ENCODE measurements around the gene CTAGE9. TPM values are rescaled to one million over a fixed set of nuclear protein-coding genes. Genes with fewer than 3 reads are reported as not detected.

The CTAGE9 gene
- total RNA-seq, 1 donor from 2014 or later = not detected

DNA sequence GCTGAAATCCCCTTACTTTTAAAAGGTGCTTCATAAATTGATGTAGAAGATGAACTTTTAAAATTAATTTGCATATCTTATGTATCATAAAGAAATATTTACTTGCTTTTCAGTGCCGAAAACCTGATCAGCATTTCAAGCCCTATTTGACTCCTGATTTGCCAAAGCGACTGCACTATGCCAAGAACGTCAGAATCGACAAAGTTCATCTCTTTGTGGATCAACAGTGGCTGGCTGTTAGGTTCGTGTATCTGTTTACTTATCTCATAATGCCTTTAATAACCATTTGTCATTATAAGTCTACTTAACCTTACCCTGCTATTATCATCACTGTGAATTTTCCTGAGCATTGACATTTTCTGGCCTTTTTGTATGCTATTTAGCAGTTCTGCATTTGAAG lies 17.4 kb downstream of the CTAGE9 start:
- no peak overlapping the region for H3K4me3 Mint-ChIP-seq (ENCODE audit: unreplicated experiment)

DNA sequence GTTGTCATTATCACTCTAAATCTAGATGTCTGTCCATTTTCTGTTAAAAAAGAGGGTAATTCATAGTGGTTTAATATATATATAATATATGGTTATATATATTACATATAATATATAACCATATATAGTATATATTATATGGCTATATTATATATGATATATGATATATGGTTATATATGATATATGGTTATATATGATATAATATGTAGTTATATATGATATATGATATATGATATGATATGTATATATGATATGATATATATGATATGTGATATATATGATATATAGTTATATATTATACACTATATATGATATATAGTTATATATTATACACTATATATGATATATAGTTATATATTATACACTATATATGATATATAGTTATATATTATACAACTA lies 18.2 kb downstream of the CTAGE9 start:
- no peak for TF ChIP-seq CTCF (IDR thresholded peaks at IDR 0.05; ENCODE audit: partially characterized antibody, unreplicated experiment)
- H3K4me1 Mint-ChIP-seq (ENCODE audit: low read depth, unreplicated experiment) = peaks cover 2% of the 10 kb centered on the region
- DNase-seq = no peak
- H3K9me3 Mint-ChIP-seq (ENCODE audit: unreplicated experiment) = no peaks in the 10 kb centered on the region
- H3K36me3 Mint-ChIP-seq (ENCODE audit: unreplicated experiment) = no peaks in the 10 kb centered on the region
- H3K27ac Mint-ChIP-seq (ENCODE audit: unreplicated experiment) = no peak overlapping the region
- H3K27me3 Mint-ChIP-seq (ENCODE audit: unreplicated experiment) = peaks cover 1% of the 10 kb centered on the region
- no peak overlapping the region for H3K4me3 Mint-ChIP-seq (ENCODE audit: unreplicated experiment)

More for the DNA sequence above, 17.4 kb downstream of the CTAGE9 start:
- no peak for DNase-seq
- Mint-ChIP-seq H3K36me3 (ENCODE audit: unreplicated experiment) (no peaks in the 10 kb centered on the region), H3K4me1 (ENCODE audit: low read depth, unreplicated experiment) (peaks cover 2% of the 10 kb centered on the region), H3K27me3 (ENCODE audit: unreplicated experiment) (peaks cover 1% of the 10 kb centered on the region), H3K27ac (ENCODE audit: unreplicated experiment) (no peak overlapping the region), H3K9me3 (ENCODE audit: unreplicated experiment) (no peaks in the 10 kb centered on the region)
- no peak for TF ChIP-seq CTCF (IDR thresholded peaks at IDR 0.05; ENCODE audit: partially characterized antibody, unreplicated experiment)

GRCh38 chr6:131692031-131692430 lies 18.8 kb downstream of the CTAGE9 start:
- H3K9me3 Mint-ChIP-seq (ENCODE audit: unreplicated experiment) = no peaks in the 10 kb centered on the region
- H3K27me3 Mint-ChIP-seq (ENCODE audit: unreplicated experiment) = peaks cover 1% of the 10 kb centered on the region
- H3K27ac Mint-ChIP-seq (ENCODE audit: unreplicated experiment) = no peak overlapping the region
- H3K36me3 Mint-ChIP-seq (ENCODE audit: unreplicated experiment) = no peaks in the 10 kb centered on the region
- no peak overlapping the region for H3K4me3 Mint-ChIP-seq (ENCODE audit: unreplicated experiment)
- peaks cover 2% of the 10 kb centered on the region for H3K4me1 Mint-ChIP-seq (ENCODE audit: low read depth, unreplicated experiment)
- TF ChIP-seq CTCF (IDR thresholded peaks at IDR 0.05; ENCODE audit: partially characterized antibody, unreplicated experiment) = no peak
- DNase-seq = no peak

DNA sequence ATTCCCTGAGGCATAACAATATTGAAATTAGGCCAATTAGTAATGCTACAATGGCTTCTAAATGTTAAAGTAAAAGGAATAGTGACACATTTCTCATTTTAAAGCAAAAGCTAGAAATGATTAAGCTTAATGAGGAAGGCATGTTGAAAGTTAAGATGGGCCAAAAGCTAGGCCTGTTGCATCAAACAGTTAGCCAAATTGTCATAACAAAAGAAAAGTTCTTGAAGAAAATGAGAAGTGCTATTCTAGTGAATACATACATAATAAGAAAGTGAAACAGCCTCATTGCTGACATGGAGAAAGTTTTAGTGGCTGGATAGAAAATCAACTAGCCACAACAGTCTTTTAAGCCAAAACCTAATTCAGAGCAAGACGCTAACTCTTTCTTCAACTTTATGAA lies 22.5 kb downstream of the CTAGE9 start:
- Mint-ChIP-seq H3K9me3 (ENCODE audit: unreplicated experiment) (no peaks in the 10 kb centered on the region), H3K27ac (ENCODE audit: unreplicated experiment) (no peak overlapping the region), H3K36me3 (ENCODE audit: unreplicated experiment) (no peaks in the 10 kb centered on the region), H3K4me3 (ENCODE audit: unreplicated experiment) (no peak overlapping the region), H3K27me3 (ENCODE audit: unreplicated experiment) (no peaks in the 10 kb centered on the region), H3K4me1 (ENCODE audit: low read depth, unreplicated experiment) (no peaks in the 10 kb centered on the region)
- TF ChIP-seq CTCF (IDR thresholded peaks at IDR 0.05; ENCODE audit: partially characterized antibody, unreplicated experiment) = no peak
- no peak for DNase-seq

- Mint-ChIP-seq H3K36me3 (ENCODE audit: unreplicated experiment) (no peaks in the 10 kb centered on the region), H3K9me3 (ENCODE audit: unreplicated experiment) (no peaks in the 10 kb centered on the region), H3K4me1 (ENCODE audit: low read depth, unreplicated experiment) (no peaks in the 10 kb centered on the region), H3K27ac (ENCODE audit: unreplicated experiment) (no peak overlapping the region), H3K4me3 (ENCODE audit: unreplicated experiment) (no peak overlapping the region), H3K27me3 (ENCODE audit: unreplicated experiment) (no peaks in the 10 kb centered on the region)
- DNase-seq = no peak
- TF ChIP-seq CTCF (IDR thresholded peaks at IDR 0.05; ENCODE audit: partially characterized antibody, unreplicated experiment) = no peak
Measured at GRCh38 chr6:131687022-131687421, 23.8 kb downstream of the CTAGE9 start.

All from glutamatergic neuron (in vitro differentiated cells).